ENCODE data around the gene TFCP2. TPM values are rescaled to one million over a fixed set of nuclear protein-coding genes. Genes with fewer than 3 reads are reported as not detected.

TFCP2 gene
- total and polyA plus RNA-seq, 2 of the 13 experiments (the other 11 are each of a cell fraction or from before 2014, with no cell fraction given) = 7.6 to 10.0 TPM

DNA sequence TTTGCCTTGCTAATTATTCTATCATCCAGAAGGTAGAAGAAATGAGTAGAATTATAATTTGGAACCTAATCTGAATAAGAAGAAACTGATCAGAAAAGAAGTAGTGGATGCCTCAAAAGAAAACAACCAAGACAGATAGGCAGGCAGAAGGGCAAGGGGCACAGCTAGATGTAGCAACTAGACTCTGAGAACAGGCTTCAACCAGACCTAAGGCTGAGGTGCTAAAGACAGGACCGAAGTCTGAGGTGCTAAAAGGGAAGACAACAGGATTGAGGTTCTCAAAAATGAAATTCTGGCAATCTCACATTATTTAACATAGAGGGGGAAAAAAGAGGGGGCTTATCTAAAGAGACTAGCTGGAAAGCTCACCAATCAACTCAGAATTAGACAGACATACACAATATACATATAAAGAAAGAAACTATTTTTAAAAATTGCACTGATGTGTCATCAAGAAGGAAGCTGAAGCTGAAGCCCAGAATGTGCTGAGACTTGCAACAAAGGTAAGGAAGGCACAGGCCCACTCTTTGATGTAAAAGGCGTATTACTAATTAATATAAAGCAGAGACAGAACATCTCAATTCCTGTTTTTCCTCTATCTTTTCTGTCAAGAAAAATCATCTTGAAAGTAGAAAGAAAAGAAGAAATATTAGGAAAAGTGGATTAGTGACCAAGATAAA lies 45.7 kb downstream of the TFCP2 start (continued):
- no peak for TF ChIP-seq ZZZ3 (CRISPR knock-in tag; IDR thresholded peaks at IDR 0.05; ENCODE audit: borderline replicate concordance)
- TF ChIP-seq, protein P1, sequence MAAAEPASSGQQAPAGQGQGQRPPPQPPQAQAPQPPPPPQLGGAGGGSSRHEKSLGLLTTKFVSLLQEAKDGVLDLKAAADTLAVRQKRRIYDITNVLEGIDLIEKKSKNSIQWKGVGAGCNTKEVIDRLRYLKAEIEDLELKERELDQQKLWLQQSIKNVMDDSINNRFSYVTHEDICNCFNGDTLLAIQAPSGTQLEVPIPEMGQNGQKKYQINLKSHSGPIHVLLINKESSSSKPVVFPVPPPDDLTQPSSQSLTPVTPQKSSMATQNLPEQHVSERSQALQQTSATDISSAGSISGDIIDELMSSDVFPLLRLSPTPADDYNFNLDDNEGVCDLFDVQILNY (CRISPR knock-in tag; conservative IDR thresholded peaks at IDR 0.05) = no peak
- no peak for TF ChIP-seq KLF9 (CRISPR knock-in tag; IDR thresholded peaks at IDR 0.05; ENCODE audit: low read depth)
- TF ChIP-seq BCLAF1 (IDR thresholded peaks at IDR 0.05) = no peak
- no peak for TF ChIP-seq ZNF17 (CRISPR knock-in tag; IDR thresholded peaks at IDR 0.05)

- Histone ChIP-seq H3K9ac (ENCODE audit: insufficient read depth, low read depth, low read length) (no peak overlapping the region), H3K27me3 (ENCODE audit: control insufficient read depth in 1 of 2, insufficient read depth in 2 of 2, low read length in 2 of 2) (no peaks in the 10 kb centered on the region), H3K79me2 (ENCODE audit: insufficient read depth, low read length) (no peaks in the 10 kb centered on the region), H3K36me3 (replicated peaks in 1 of 2; ENCODE audit: control insufficient read depth in 1 of 2, insufficient read depth in 2 of 2, low read length in 2 of 2) (no peaks in the 10 kb centered on the region; a peak in 1 of 5 replicates), H3K4me3 (replicated peaks in 1 of 3; ENCODE audit: insufficient read depth in 1 of 3, low read depth in 2 of 3, low read length in 3 of 3) (no peak overlapping the region), H3K9me3 (ENCODE audit: low read length) (no peaks in the 10 kb centered on the region), H3K27ac (ENCODE audit: extremely low read length, insufficient read depth, low read length) (no peak overlapping the region), H2AFZ (ENCODE audit: low read length) (no peak overlapping the region), H4K20me1 (ENCODE audit: insufficient read depth, low read length) (no peaks in the 10 kb centered on the region), H3K4me1 (ENCODE audit: insufficient read depth, low read length) (peaks cover 18% of the 10 kb centered on the region), H3K4me2 (ENCODE audit: low read depth, low read length) (no peak overlapping the region)
- intact Hi-C loops (cut with micrococcal nuclease; ENCODE audit: unreplicated experiment) = no loop called here
- POLR2A ChIA-PET = interaction anchor here (0.7 kb wide), 1 partner anchor 71 kb away, joined by 3 read pairs; no protein-coding TSS in a partner anchor
- FAIRE-seq = no peak
- CTCF ChIA-PET (ENCODE audit: low intra/inter-chr PET ratio, low total read pairs) = no interaction called here
- no peak for ATAC-seq
- in situ Hi-C loops (cut with HindIII; ENCODE audit: extremely low pct_ligation_motif_present, low pct_unique_long_range_greater_than_20kb) = no loop called here
- BruUV-seq (replicated peaks) = no TSS peak
- WGBS (ENCODE audit: low lambda C conversion rate) = 92% methylated on average over 2 of the region's 2 CpGs
- DNase-seq (ENCODE audit: low spot score) = no peak
- TF ChIP-seq REL (CRISPR knock-in tag; conservative IDR thresholded peaks at IDR 0.05) (no peak), SP4 (CRISPR knock-in tag; IDR thresholded peaks at IDR 0.05) (no peak), ZNF329 (CRISPR knock-in tag; IDR thresholded peaks at IDR 0.05; ENCODE audit: low read depth) (no peak)
- TF ChIP-seq, protein P2, sequence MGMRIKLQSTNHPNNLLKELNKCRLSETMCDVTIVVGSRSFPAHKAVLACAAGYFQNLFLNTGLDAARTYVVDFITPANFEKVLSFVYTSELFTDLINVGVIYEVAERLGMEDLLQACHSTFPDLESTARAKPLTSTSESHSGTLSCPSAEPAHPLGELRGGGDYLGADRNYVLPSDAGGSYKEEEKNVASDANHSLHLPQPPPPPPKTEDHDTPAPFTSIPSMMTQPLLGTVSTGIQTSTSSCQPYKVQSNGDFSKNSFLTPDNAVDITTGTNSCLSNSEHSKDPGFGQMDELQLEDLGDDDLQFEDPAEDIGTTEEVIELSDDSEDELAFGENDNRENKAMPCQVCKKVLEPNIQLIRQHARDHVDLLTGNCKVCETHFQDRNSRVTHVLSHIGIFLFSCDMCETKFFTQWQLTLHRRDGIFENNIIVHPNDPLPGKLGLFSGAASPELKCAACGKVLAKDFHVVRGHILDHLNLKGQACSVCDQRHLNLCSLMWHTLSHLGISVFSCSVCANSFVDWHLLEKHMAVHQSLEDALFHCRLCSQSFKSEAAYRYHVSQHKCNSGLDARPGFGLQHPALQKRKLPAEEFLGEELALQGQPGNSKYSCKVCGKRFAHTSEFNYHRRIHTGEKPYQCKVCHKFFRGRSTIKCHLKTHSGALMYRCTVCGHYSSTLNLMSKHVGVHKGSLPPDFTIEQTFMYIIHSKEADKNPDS (CRISPR knock-in tag; IDR thresholded peaks at IDR 0.05) = no peak
- TF ChIP-seq, protein P3, sequence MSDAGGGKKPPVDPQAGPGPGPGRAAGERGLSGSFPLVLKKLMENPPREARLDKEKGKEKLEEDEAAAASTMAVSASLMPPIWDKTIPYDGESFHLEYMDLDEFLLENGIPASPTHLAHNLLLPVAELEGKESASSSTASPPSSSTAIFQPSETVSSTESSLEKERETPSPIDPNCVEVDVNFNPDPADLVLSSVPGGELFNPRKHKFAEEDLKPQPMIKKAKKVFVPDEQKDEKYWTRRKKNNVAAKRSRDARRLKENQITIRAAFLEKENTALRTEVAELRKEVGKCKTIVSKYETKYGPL (CRISPR knock-in tag; IDR thresholded peaks at IDR 0.05) = no peak
Measured at GRCh38 chr12:51126297-51126696, 46.6 kb downstream of the TFCP2 start.

All from HepG2 (cell line).